SK-N-MC (cell line): ENCODE results near the gene HCN1.

Source experiments
- EZH2 ChIP-seq: fragments of 200-600 bp; sonication (generic); IDR thresholded peaks from one replicate; pipeline ENCODE4 v1.6.1; 2017; ENCODE audit warnings: antibody characterized with exemption
- FOXP2 ChIP-seq: optimal IDR thresholded peaks from 2 replicates; pipeline ENCODE3; 2011; ENCODE audit warnings: mild to moderate bottlenecking, moderate library complexity; ENCODE audit not compliant: insufficient read depth; ENCODE audit errors: extremely low read length, control extremely low read depth
- POLR2AphosphoS5 ChIP-seq: IDR thresholded peaks from 2 replicates; pipeline ENCODE4 v1.6.1; 2012; ENCODE audit warnings: mild to moderate bottlenecking, low read depth, low read length, borderline replicate concordance

GRCh38 chr5:45686620-45687019, 9.6 kb downstream of the HCN1 start:
- TF ChIP-seq POLR2AphosphoS5 (no peak), EZH2 (no peak), FOXP2 (no peak)
